Measurements from ENCODE around the gene ARFGAP1.

Gene ARFGAP1

DNA sequence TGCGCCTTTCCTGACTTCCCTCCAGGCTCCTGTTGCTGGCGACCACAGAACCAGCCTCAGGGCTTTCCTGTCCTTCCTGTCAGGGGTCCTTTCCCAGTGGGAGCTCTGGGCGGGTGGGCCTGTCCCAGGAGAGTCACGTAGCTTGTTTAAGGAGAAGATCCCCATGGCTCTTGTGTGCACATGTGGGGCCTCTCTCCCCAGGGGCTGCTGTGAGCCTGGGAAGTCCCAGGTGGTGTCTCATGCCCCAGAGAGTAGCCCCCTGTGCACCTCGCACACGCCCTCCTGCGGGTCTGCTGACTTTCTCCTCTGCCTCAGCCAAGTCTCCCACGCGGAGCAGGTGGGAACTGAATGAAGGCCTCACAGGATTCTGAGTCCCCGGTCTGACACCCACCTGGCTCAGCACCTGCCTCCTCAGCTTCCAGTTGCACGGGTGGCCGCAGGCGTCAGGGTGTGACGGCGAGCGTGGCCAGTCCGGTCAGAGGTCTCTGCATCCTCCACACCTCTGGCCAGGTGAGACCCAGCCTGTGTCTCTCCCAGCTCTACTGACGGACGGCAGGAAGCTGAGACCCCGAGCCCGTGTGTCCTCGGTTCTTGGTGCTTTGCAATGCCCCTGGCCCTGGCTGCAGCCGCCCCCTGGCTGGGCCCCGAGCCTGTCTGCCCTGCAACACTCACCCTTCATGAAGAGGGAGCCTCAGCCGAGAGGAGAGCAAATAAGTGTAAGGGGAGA, 12.7 kb upstream of the ARFGAP1 start:
- no peaks in the 10 kb centered on the region for H3K9me3 ChIP-seq (ENCODE audit: control insufficient read depth in 2 of 2, low read length in 2 of 2)
- no peaks in the 10 kb centered on the region for H3K4me1 ChIP-seq (ENCODE audit: control insufficient read depth in 2 of 2, insufficient read depth in 2 of 2, low read length in 2 of 2)
- H3K36me3 ChIP-seq (ENCODE audit: control insufficient read depth in 2 of 2, insufficient read depth in 2 of 2, low read length in 2 of 2): no peaks in the 10 kb centered on the region
- H3K27ac ChIP-seq (ENCODE audit: low read depth in 2 of 2, low read length in 2 of 2): no peak overlapping the region
- peaks cover 11 to 18% of the 10 kb centered on the region in 2 donors for H3K27me3 ChIP-seq (ENCODE audit: control insufficient read depth in 2 of 2, insufficient read depth in 2 of 2, low read length in 2 of 2)
- H3K9ac ChIP-seq (ENCODE audit: low read depth in 1 of 2, low read length in 2 of 2): no peak overlapping the region
- no peak overlapping the region for H3K4me3 ChIP-seq (ENCODE audit: low read length in 2 of 2)

DNA sequence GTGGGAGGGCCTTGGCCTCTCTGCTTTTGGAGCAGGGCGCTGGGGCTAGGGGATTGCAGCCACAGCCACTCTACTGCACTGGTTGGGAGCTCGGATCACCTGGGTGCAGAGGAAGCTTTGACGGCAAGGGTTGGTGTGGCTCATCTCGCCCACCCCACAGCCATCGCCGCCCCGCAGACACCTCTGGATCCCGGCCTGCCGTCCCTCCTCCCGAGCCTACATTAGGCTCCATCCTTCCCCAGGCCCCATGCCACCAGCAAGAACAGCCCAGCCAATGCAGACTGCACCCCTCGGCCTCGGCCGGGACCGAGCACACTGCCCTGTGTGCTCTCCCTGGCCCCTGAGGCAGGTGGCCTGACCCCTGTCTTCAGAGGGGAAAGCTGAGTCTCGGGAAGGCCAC, 12.1 kb upstream of the ARFGAP1 start:
- H3K27me3 ChIP-seq (ENCODE audit: control insufficient read depth in 2 of 2, insufficient read depth in 2 of 2, low read length in 2 of 2): peaks cover 5 to 11% of the 10 kb centered on the region in 2 donors
- H3K9ac ChIP-seq (ENCODE audit: low read depth in 1 of 2, low read length in 2 of 2): no peak overlapping the region
- H3K9me3 ChIP-seq (ENCODE audit: control insufficient read depth in 2 of 2, low read length in 2 of 2): no peaks in the 10 kb centered on the region
- H3K36me3 ChIP-seq (ENCODE audit: control insufficient read depth in 2 of 2, insufficient read depth in 2 of 2, low read length in 2 of 2): no peaks in the 10 kb centered on the region
- H3K4me3 ChIP-seq (ENCODE audit: low read length in 2 of 2): no peak overlapping the region
- H3K4me1 ChIP-seq (ENCODE audit: control insufficient read depth in 2 of 2, insufficient read depth in 2 of 2, low read length in 2 of 2): no peaks in the 10 kb centered on the region
- H3K27ac ChIP-seq (ENCODE audit: low read depth in 2 of 2, low read length in 2 of 2): no peak overlapping the region

GRCh38 chr20:63261060-63261794, 11.4 kb upstream of the ARFGAP1 start:
- no peak overlapping the region for H3K4me3 ChIP-seq (ENCODE audit: low read length in 2 of 2)
- H3K9me3 ChIP-seq (ENCODE audit: control insufficient read depth in 2 of 2, low read length in 2 of 2): no peaks in the 10 kb centered on the region
- peaks cover 4 to 5% of the 10 kb centered on the region in 2 donors for H3K27me3 ChIP-seq (ENCODE audit: control insufficient read depth in 2 of 2, insufficient read depth in 2 of 2, low read length in 2 of 2)
- H3K27ac ChIP-seq (ENCODE audit: low read depth in 2 of 2, low read length in 2 of 2): no peak overlapping the region
- H3K36me3 ChIP-seq (ENCODE audit: control insufficient read depth in 2 of 2, insufficient read depth in 2 of 2, low read length in 2 of 2): no peaks in the 10 kb centered on the region
- no peak overlapping the region for H3K9ac ChIP-seq (ENCODE audit: low read depth in 1 of 2, low read length in 2 of 2)
- no peaks in the 10 kb centered on the region for H3K4me1 ChIP-seq (ENCODE audit: control insufficient read depth in 2 of 2, insufficient read depth in 2 of 2, low read length in 2 of 2)

- Histone ChIP-seq H3K36me3 (ENCODE audit: control insufficient read depth in 2 of 2, insufficient read depth in 2 of 2, low read length in 2 of 2) (no peaks in the 10 kb centered on the region), H3K27ac (ENCODE audit: low read depth in 2 of 2, low read length in 2 of 2) (no peak overlapping the region), H3K4me3 (ENCODE audit: low read length in 2 of 2) (no peak overlapping the region), H3K27me3 (ENCODE audit: control insufficient read depth in 2 of 2, insufficient read depth in 2 of 2, low read length in 2 of 2) (peaks cover 3 to 4% of the 10 kb centered on the region in 2 donors), H3K4me1 (ENCODE audit: control insufficient read depth in 2 of 2, insufficient read depth in 2 of 2, low read length in 2 of 2) (no peaks in the 10 kb centered on the region), H3K9ac (ENCODE audit: low read depth in 1 of 2, low read length in 2 of 2) (no peak overlapping the region), H3K9me3 (ENCODE audit: control insufficient read depth in 2 of 2, low read length in 2 of 2) (no peaks in the 10 kb centered on the region)
Observed at GRCh38 chr20:63261795-63262528, 10.7 kb upstream of the ARFGAP1 start.

DNA sequence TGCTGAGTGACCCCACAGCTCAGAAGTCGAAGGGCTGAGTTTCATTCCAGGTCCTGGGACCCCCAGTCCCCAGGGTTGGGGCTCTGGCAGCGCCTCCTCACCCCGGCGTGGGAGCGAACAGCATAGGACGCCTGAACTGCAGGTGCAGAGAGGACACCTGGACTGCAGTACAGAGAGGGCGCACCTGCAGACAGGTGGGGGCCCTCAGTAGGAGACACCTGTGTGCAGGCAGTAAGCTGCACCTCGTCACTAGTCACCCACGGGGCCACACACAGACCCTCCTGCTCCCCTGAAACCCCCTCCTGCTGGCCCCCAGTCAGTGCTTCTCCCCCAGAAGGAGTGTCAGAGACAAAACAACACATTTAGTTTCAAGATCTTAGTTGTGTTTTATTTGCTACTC, 9.8 kb upstream of the ARFGAP1 start:
- Histone ChIP-seq H3K4me1 (ENCODE audit: control insufficient read depth in 2 of 2, insufficient read depth in 2 of 2, low read length in 2 of 2) (no peaks in the 10 kb centered on the region), H3K27ac (ENCODE audit: low read depth in 2 of 2, low read length in 2 of 2) (no peak overlapping the region), H3K9me3 (ENCODE audit: control insufficient read depth in 2 of 2, low read length in 2 of 2) (no peaks in the 10 kb centered on the region), H3K9ac (ENCODE audit: low read depth in 1 of 2, low read length in 2 of 2) (no peak overlapping the region), H3K4me3 (ENCODE audit: low read length in 2 of 2) (no peak overlapping the region), H3K36me3 (ENCODE audit: control insufficient read depth in 2 of 2, insufficient read depth in 2 of 2, low read length in 2 of 2) (no peaks in the 10 kb centered on the region), H3K27me3 (ENCODE audit: control insufficient read depth in 2 of 2, insufficient read depth in 2 of 2, low read length in 2 of 2) (peaks cover under 1 to 7% of the 10 kb centered on the region in 2 donors)

DNA sequence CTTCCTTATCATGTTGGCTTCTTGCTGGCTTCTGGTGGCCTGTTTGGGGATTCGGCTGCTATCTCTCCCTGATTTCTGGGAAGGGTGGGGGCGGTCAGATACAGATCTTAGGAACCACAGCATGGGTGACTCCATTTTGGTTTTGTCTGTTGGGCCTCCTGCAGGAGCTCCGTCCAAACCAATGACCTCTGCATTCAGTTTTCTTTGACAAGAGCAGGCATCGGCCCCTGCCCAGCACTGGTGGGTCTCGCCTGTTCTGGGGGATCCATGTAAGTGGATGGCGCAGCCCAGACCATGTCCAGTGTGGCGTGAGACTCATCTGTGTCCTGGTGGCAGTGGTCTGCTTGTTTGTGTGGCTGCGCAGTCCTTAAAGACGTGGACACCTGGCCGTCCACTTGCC, 8.6 kb upstream of the ARFGAP1 start:
- Histone ChIP-seq H3K4me1 (ENCODE audit: control insufficient read depth in 2 of 2, insufficient read depth in 2 of 2, low read length in 2 of 2) (no peaks in the 10 kb centered on the region), H3K36me3 (ENCODE audit: control insufficient read depth in 2 of 2, insufficient read depth in 2 of 2, low read length in 2 of 2) (no peaks in the 10 kb centered on the region), H3K9ac (ENCODE audit: low read depth in 1 of 2, low read length in 2 of 2) (no peak overlapping the region), H3K27me3 (ENCODE audit: control insufficient read depth in 2 of 2, insufficient read depth in 2 of 2, low read length in 2 of 2) (peaks cover 0 to 9% of the 10 kb centered on the region in 2 donors), H3K27ac (ENCODE audit: low read depth in 2 of 2, low read length in 2 of 2) (no peak overlapping the region), H3K9me3 (ENCODE audit: control insufficient read depth in 2 of 2, low read length in 2 of 2) (no peaks in the 10 kb centered on the region), H3K4me3 (ENCODE audit: low read length in 2 of 2) (no peak overlapping the region)

- Histone ChIP-seq H3K4me3 (ENCODE audit: low read length in 2 of 2) (no peak overlapping the region), H3K36me3 (ENCODE audit: control insufficient read depth in 2 of 2, insufficient read depth in 2 of 2, low read length in 2 of 2) (no peaks in the 10 kb centered on the region), H3K4me1 (ENCODE audit: control insufficient read depth in 2 of 2, insufficient read depth in 2 of 2, low read length in 2 of 2) (no peaks in the 10 kb centered on the region), H3K9ac (ENCODE audit: low read depth in 1 of 2, low read length in 2 of 2) (no peak overlapping the region), H3K27me3 (ENCODE audit: control insufficient read depth in 2 of 2, insufficient read depth in 2 of 2, low read length in 2 of 2) (peaks cover 0 to 9% of the 10 kb centered on the region in 2 donors), H3K9me3 (ENCODE audit: control insufficient read depth in 2 of 2, low read length in 2 of 2) (no peaks in the 10 kb centered on the region), H3K27ac (ENCODE audit: low read depth in 2 of 2, low read length in 2 of 2) (no peak overlapping the region)
Observed at GRCh38 chr20:63264519-63264918, 8.1 kb upstream of the ARFGAP1 start.

DNA sequence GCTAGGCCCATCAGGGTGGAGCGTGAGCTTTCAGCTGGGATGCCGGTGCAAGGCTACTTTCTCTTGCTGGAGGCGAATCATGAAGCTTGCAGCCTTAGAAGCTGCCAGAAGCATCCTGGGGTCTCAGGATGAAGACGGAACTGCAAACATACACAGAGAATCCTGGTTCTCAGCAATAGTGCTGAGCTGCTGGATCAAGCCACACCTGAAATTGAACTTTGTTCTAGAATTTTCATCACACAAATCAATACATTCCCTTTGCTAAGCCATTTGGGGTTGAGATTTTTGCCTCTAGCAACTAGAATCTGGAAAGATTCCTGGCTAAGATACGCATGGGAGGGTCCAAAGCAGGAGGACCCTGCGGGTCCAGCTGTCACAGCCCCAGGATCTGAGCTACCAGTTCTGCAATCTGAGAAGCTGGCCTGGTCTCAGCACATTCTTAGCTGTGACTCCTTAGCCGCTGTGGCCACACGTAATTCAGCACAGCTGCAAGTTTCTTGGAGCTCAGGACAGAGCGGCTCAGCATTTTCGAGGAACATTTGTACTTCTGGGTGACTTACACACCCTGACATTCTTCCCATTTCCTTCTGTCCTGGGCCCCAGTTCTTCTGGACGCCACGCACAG, 6.6 kb upstream of the ARFGAP1 start:
- no peak overlapping the region for H3K27ac ChIP-seq (ENCODE audit: low read depth in 2 of 2, low read length in 2 of 2)
- H3K9me3 ChIP-seq (ENCODE audit: control insufficient read depth in 2 of 2, low read length in 2 of 2): no peaks in the 10 kb centered on the region
- no peaks in the 10 kb centered on the region for H3K36me3 ChIP-seq (ENCODE audit: control insufficient read depth in 2 of 2, insufficient read depth in 2 of 2, low read length in 2 of 2)
- H3K4me1 ChIP-seq (ENCODE audit: control insufficient read depth in 2 of 2, insufficient read depth in 2 of 2, low read length in 2 of 2): no peaks in the 10 kb centered on the region
- H3K27me3 ChIP-seq (ENCODE audit: control insufficient read depth in 2 of 2, insufficient read depth in 2 of 2, low read length in 2 of 2): peaks cover 0 to 9% of the 10 kb centered on the region in 2 donors
- no peak overlapping the region for H3K9ac ChIP-seq (ENCODE audit: low read depth in 1 of 2, low read length in 2 of 2)
- no peak overlapping the region for H3K4me3 ChIP-seq (ENCODE audit: low read length in 2 of 2)

DNA sequence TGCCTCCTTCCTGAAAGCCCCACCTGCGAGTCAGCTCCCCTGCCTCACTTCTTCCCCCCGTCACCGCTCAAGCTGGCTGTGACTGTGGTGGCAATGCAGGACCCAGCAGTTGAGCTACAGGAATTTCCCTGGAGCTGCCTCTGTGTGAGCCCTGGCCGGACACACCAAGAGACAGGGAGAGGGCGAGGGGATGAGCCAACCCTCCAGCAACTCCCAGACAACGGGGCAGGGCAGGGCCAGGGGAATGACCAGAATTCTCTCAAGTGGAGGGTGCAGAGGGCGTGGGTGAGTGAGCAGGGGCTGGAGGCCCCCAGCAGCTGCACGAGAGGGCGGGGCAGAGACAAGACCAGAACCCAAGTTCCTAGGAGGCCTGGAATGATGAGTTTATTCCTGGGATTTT, 4.9 kb upstream of the ARFGAP1 start:
- Histone ChIP-seq H3K9me3 (ENCODE audit: control insufficient read depth in 2 of 2, low read length in 2 of 2) (no peaks in the 10 kb centered on the region), H3K4me3 (ENCODE audit: low read length in 2 of 2) (no peak overlapping the region), H3K9ac (ENCODE audit: low read depth in 1 of 2, low read length in 2 of 2) (no peak overlapping the region), H3K27ac (ENCODE audit: low read depth in 2 of 2, low read length in 2 of 2) (no peak overlapping the region), H3K27me3 (ENCODE audit: control insufficient read depth in 2 of 2, insufficient read depth in 2 of 2, low read length in 2 of 2) (peaks cover 0 to 9% of the 10 kb centered on the region in 2 donors), H3K4me1 (ENCODE audit: control insufficient read depth in 2 of 2, insufficient read depth in 2 of 2, low read length in 2 of 2) (peaks cover 0 to 5% of the 10 kb centered on the region in 2 donors), H3K36me3 (ENCODE audit: control insufficient read depth in 2 of 2, insufficient read depth in 2 of 2, low read length in 2 of 2) (no peaks in the 10 kb centered on the region)

DNA sequence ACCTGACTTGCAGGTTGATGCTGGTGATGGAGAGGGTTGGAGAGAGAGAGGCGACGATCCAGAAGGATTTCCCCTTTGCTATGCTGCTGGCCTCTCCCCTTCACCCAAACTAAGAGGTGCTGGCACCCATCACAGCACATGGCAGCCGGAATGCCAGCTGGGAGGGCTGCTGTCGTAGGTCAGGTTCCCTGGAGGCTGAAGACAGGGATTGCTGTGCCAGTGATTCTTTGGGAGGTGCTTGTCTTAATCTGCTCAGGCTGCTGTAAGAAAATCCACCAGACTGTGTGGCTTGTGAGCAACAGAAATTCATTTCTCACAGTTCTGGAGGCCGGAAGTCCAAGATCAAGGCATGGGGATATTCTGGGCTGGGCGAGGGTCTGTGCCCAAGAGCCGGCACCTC, 4.4 kb upstream of the ARFGAP1 start:
- Histone ChIP-seq H3K27me3 (ENCODE audit: control insufficient read depth in 2 of 2, insufficient read depth in 2 of 2, low read length in 2 of 2) (peaks cover 0 to 9% of the 10 kb centered on the region in 2 donors), H3K36me3 (ENCODE audit: control insufficient read depth in 2 of 2, insufficient read depth in 2 of 2, low read length in 2 of 2) (no peaks in the 10 kb centered on the region), H3K9ac (ENCODE audit: low read depth in 1 of 2, low read length in 2 of 2) (no peak overlapping the region), H3K4me1 (ENCODE audit: control insufficient read depth in 2 of 2, insufficient read depth in 2 of 2, low read length in 2 of 2) (peaks cover 0 to 5% of the 10 kb centered on the region in 2 donors), H3K4me3 (ENCODE audit: low read length in 2 of 2) (no peak overlapping the region), H3K9me3 (ENCODE audit: control insufficient read depth in 2 of 2, low read length in 2 of 2) (no peaks in the 10 kb centered on the region), H3K27ac (ENCODE audit: low read depth in 2 of 2, low read length in 2 of 2) (no peak overlapping the region)

All from mucosa of rectum (tissue), 2 donors.